Keratinocyte (primary cell): ENCODE data around the gene LFNG. TPM values are rescaled to one million over a fixed set of nuclear protein-coding genes. Genes with fewer than 3 reads are reported as not detected.

Source experiments
- DNase-seq: peaks from one replicate; pipeline ENCODE4 v3.0.0-alpha.2; 2011; ENCODE audit warnings: low read depth, missing footprints, low spot score
- FAIRE-seq: peaks from 2 replicates; lab custom pipeline; 2011; peaks lifted over from hg19 to GRCh38; lab: Jason Lieb, UNC
- H2AFZ ChIP-seq: 2 replicates; pipeline ENCODE4 v1.6.0; 2012; ENCODE audit warnings: low read length, control low read depth, inconsistent platforms; ENCODE audit not compliant: control insufficient read depth
- H3K27ac ChIP-seq: 2 replicates; pipeline ENCODE4 v1.5.1; 2011; ENCODE audit warnings: low read length; ENCODE audit not compliant: control insufficient read depth, insufficient read depth
- H3K27me3 ChIP-seq: 3 replicates; pipeline ENCODE4 v1.6.0; 2011; ENCODE audit warnings: low read length; ENCODE audit not compliant: control insufficient read depth, insufficient read depth; ENCODE audit errors: extremely low read depth
- H3K36me3 ChIP-seq, 2 experiments: 2 replicates in 1 of 2; 3 replicates in 1 of 2; pipeline ENCODE4 v1.5.1; 2011; ENCODE audit warnings: low read length in 2 of 2, mild to moderate bottlenecking in 1 of 2; ENCODE audit not compliant: control insufficient read depth in 2 of 2, insufficient read depth in 2 of 2; ENCODE audit errors: extremely low read depth in 1 of 2
- H3K4me1 ChIP-seq: 3 replicates; pipeline ENCODE4 v1.5.1; 2011; ENCODE audit warnings: low read length; ENCODE audit not compliant: control insufficient read depth, insufficient read depth; ENCODE audit errors: extremely low read depth
- H3K4me2 ChIP-seq: 3 replicates; pipeline ENCODE4 v1.6.0; 2011; ENCODE audit warnings: low read depth, low read length; ENCODE audit not compliant: control insufficient read depth, insufficient read depth; ENCODE audit errors: extremely low read depth
- H3K4me3 ChIP-seq, 3 experiments: fragments of 200-600 bp in 1 of 3; sonication (generic) in 1 of 3; 2 replicates in 2 of 3; 3 replicates in 1 of 3; pipeline ENCODE4 v1.5.1; 2011 to 2016; ENCODE audit warnings: low read length in 3 of 3, mild to moderate bottlenecking in 3 of 3, control low read depth in 2 of 3, inconsistent platforms in 1 of 3, low read depth in 1 of 3, mixed read lengths in 1 of 3, mixed run types in 1 of 3, moderate library complexity in 1 of 3; ENCODE audit not compliant: control insufficient read depth in 2 of 3, insufficient read depth in 2 of 3; ENCODE audit errors: extremely low read depth in 1 of 3
- H3K79me2 ChIP-seq: 2 replicates; pipeline ENCODE4 v1.6.0; 2012; ENCODE audit warnings: low read length; ENCODE audit not compliant: control insufficient read depth, insufficient read depth
- H3K9ac ChIP-seq: 3 replicates; pipeline ENCODE4 v1.6.0; 2011; ENCODE audit warnings: low read length; ENCODE audit not compliant: control insufficient read depth, insufficient read depth; ENCODE audit errors: extremely low read depth
- H3K9me1 ChIP-seq: 3 replicates; pipeline ENCODE4 v1.6.0; 2011; ENCODE audit warnings: low read length; ENCODE audit not compliant: control insufficient read depth, insufficient read depth; ENCODE audit errors: extremely low read depth
- H3K9me3 ChIP-seq: 2 replicates; pipeline ENCODE4 v1.5.1; 2012; ENCODE audit warnings: low read depth, low read length; ENCODE audit not compliant: control insufficient read depth
- H4K20me1 ChIP-seq: 3 replicates; pipeline ENCODE4 v1.6.0; 2011; ENCODE audit warnings: low read length; ENCODE audit not compliant: control insufficient read depth, insufficient read depth; ENCODE audit errors: extremely low read depth
- EZH2 ChIP-seq: IDR thresholded peaks from one replicate; pipeline ENCODE4 v1.6.1; 2012; ENCODE audit warnings: inconsistent platforms, mild to moderate bottlenecking, low read length, moderate library complexity
- dilution Hi-C: fragments of 300-500 bp; cut with MboI; formaldehyde crosslinking; loops from one replicate; pipeline ENCODE4 v1.7.0; 2020; ENCODE audit warnings: low sequenced_read_pairs; ENCODE audit not compliant: extremely low pct_ligation_motif_present
- polyA plus RNA-seq, 5 experiments: library from polyadenylated mRNA; depleted of rRNA in 3 of 5; stranded (reverse) in 3 of 5; stranded (forward) in 1 of 5; unstranded in 1 of 5; fragments of >200 nt; gene quantifications; 1 replicate in 1 of 5; 2 replicates in 3 of 5; 3 replicates in 1 of 5; pipeline versions ENCODE4 v1.2.1 to v1.2.3, GENCODE V29; 2011 to 2012; ENCODE audit warnings: missing spikeins in 2 of 5, low read depth in 1 of 5, low replicate concordance in 1 of 5
- TF ChIP-seq, protein P1 (sequence below), 3 experiments: IDR thresholded peaks in 1 of 3; conservative IDR thresholded peaks in 1 of 3; optimal IDR thresholded peaks in 1 of 3; 2 replicates in 2 of 3; 3 replicates in 1 of 3; pipeline versions ENCODE3 to v1.5.1; 2011; ENCODE audit warnings: low read length in 3 of 3, mild to moderate bottlenecking in 3 of 3, moderate library complexity in 2 of 3, control low read depth in 1 of 3, inconsistent platforms in 1 of 3; ENCODE audit not compliant: insufficient read depth in 2 of 3; ENCODE audit errors: extremely low read depth in 1 of 3

LFNG gene
- polyA plus RNA-seq, 1 donor (not counting 4 experiments of a cell fraction or from before 2014, with no cell fraction given), result 17.7 TPM

DNA sequence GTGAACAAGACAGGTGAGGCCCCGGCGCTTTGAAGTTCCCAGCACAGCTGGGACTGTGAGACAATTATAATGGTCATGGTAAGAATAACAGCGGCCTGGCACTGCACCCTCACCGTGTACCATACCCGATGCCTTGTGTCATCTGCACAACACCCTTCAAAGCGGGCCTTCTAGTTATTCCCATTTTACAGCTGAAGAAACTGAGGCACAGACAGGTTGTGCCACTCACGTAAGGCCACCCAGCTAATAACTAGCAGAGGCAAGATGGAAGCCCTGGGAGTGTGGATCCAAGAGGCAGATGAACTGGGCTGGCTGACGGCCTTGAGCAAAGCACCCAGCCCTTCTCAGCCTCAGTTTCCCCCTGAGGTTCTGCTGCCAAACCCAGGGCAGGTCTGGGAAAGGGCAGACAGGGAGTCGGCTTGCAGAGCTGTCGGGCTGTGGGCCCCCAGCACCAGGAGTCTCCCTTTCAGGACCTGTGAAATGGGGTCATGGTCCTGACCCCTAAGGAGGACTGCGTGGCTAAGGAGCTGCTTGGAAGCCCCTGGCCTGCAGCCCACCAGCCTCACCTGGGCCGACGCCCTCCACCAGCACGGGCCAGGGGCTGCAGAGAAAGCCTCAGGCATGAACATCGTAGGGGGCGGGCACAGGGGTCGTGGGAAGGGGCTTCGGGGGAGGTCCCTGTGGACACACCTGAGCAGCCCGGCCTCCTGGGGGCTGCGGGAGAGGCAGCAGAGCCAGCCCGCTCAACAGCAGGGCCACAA, 15.3 kb upstream of the LFNG start:
- dilution Hi-C loops, result no loop called here
- no peak overlapping the region for H3K9ac ChIP-seq
- FAIRE-seq, result no peak
- H3K36me3 ChIP-seq, result no peaks in the 10 kb centered on the region
- H3K9me3 ChIP-seq, result no peaks in the 10 kb centered on the region
- TF ChIP-seq, protein P1, sequence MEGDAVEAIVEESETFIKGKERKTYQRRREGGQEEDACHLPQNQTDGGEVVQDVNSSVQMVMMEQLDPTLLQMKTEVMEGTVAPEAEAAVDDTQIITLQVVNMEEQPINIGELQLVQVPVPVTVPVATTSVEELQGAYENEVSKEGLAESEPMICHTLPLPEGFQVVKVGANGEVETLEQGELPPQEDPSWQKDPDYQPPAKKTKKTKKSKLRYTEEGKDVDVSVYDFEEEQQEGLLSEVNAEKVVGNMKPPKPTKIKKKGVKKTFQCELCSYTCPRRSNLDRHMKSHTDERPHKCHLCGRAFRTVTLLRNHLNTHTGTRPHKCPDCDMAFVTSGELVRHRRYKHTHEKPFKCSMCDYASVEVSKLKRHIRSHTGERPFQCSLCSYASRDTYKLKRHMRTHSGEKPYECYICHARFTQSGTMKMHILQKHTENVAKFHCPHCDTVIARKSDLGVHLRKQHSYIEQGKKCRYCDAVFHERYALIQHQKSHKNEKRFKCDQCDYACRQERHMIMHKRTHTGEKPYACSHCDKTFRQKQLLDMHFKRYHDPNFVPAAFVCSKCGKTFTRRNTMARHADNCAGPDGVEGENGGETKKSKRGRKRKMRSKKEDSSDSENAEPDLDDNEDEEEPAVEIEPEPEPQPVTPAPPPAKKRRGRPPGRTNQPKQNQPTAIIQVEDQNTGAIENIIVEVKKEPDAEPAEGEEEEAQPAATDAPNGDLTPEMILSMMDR (optimal IDR thresholded peaks at IDR 0.05 in 1 of 3, IDR thresholded peaks at IDR 0.05 in 1 of 3, conservative IDR thresholded peaks at IDR 0.05 in 1 of 3; ENCODE audit: extremely low read depth in 1 of 3, insufficient read depth in 2 of 3, low read length in 3 of 3), result no peak
- TF ChIP-seq EZH2, result no peak
- no peaks in the 10 kb centered on the region for H3K79me2 ChIP-seq
- H3K4me2 ChIP-seq, result no peak overlapping the region
- H2AFZ ChIP-seq, result no peak overlapping the region
- no peak overlapping the region for H3K4me3 ChIP-seq
- no peak for DNase-seq
- no peaks in the 10 kb centered on the region for H4K20me1 ChIP-seq
- H3K27me3 ChIP-seq, result peaks cover 14% of the 10 kb centered on the region
- H3K9me1 ChIP-seq, result no peaks in the 10 kb centered on the region
- H3K27ac ChIP-seq, result no peak overlapping the region
- peaks cover 13% of the 10 kb centered on the region for H3K4me1 ChIP-seq

DNA sequence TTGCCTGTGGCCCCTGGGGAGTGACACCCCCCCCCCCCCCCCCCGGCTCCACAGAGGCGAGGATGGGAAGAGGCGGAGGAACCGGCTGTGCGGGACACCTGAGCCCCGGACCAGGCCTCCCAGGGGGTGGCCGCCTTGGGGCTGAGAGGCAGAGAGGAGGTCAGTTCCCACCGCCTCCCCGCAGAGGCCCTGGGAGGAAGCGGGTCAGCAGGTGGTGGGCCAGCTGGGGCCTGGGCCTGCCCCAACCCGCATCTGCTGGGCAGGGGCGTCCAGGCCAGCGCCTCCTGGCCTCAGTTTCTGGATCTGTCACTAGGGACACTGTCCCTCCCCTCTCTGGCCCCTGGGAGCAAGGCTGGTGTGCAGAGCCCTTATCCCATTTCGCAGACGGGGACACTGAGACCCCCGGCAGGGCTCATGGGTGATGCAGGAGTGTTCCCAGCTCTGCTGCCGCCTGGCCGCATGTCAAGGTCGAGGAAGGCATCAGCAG, 14.6 kb upstream of the LFNG start:
- H2AFZ ChIP-seq, result no peak overlapping the region
- no peak overlapping the region for H3K27ac ChIP-seq
- no peak overlapping the region for H3K4me2 ChIP-seq
- no peaks in the 10 kb centered on the region for H4K20me1 ChIP-seq
- no peak overlapping the region for H3K9ac ChIP-seq
- H3K36me3 ChIP-seq, result no peaks in the 10 kb centered on the region
- DNase-seq (no peak), FAIRE-seq (no peak)
- H3K4me1 ChIP-seq, result peaks cover 19% of the 10 kb centered on the region
- dilution Hi-C loops, result no loop called here
- no peaks in the 10 kb centered on the region for H3K9me1 ChIP-seq
- H3K9me3 ChIP-seq, result no peaks in the 10 kb centered on the region
- H3K79me2 ChIP-seq, result no peaks in the 10 kb centered on the region
- peaks cover 13% of the 10 kb centered on the region for H3K27me3 ChIP-seq
- H3K4me3 ChIP-seq, result no peak overlapping the region
- peak; percentile 28 for TF ChIP-seq EZH2
- TF ChIP-seq, protein P1 (optimal IDR thresholded peaks at IDR 0.05 in 1 of 3, IDR thresholded peaks at IDR 0.05 in 1 of 3, conservative IDR thresholded peaks at IDR 0.05 in 1 of 3; ENCODE audit: extremely low read depth in 1 of 3, insufficient read depth in 2 of 3, low read length in 3 of 3), result no peak
